HG03025 (cell line): ENCODE results near the gene GARIN5B.

Experiments
- ATAC-seq: cut with Tn5 transposase; IDR thresholded peaks from one replicate; pipeline ENCODE4 v1.9.1; 2021; ENCODE audit warnings: mild to moderate bottlenecking, moderate library complexity; ENCODE audit not compliant: unreplicated experiment, low FRiP score

The GARIN5B gene

DNA sequence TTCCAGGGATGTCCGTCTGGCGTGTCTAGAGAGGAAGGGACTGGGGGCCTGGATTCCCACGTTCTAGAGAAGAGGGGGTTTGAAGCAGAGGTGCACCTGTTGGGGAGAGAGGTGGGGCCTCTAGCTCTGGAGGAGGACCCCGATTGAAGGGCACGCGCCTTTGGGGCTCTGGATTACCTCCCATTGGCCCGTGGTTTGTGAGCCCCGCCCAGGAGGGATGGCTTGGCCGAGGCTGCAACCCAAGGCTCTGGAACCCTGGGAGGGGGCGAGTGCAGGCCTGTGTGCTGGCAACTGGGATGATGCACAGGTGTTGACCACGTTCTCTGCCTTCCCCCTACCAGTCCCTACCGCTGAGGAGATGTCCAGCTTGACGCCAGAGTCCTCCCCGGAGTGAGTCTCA lies 58.1 kb downstream of the GARIN5B start:
- no peak for ATAC-seq
